Measurements from ENCODE around the gene DPYSL4. TPM values are rescaled to one million over a fixed set of nuclear protein-coding genes. Genes with fewer than 3 reads are reported as not detected.

DPYSL4 gene
- total and polyA plus RNA-seq, 9 donors, result 1.3 to 7.1 (median 4.7) TPM

- H3K36me3 ChIP-seq (ENCODE audit: control insufficient read depth, insufficient read depth, low read length), result no peaks in the 10 kb centered on the region
- H3K27me3 ChIP-seq (ENCODE audit: control insufficient read depth, insufficient read depth, low read length), result no peaks in the 10 kb centered on the region
- DNase-seq, result peak; percentile 81
- H3K4me3 ChIP-seq (ENCODE audit: low read length), result no peak overlapping the region
- no peaks in the 10 kb centered on the region for H3K9me3 ChIP-seq (replicated peaks; ENCODE audit: control insufficient read depth, low read depth, low read length)
- peaks cover 12% of the 10 kb centered on the region for H3K4me1 ChIP-seq (ENCODE audit: control insufficient read depth, insufficient read depth, low read length)
- no peak overlapping the region for H3K27ac ChIP-seq (ENCODE audit: low read length)
- WGBS (ENCODE audit: insufficient coverage), result 26% methylated on average over 15 of the region's 16 CpGs
Observed at GRCh38 chr10:132223156-132223590, 36.4 kb downstream of the DPYSL4 start.

DNA sequence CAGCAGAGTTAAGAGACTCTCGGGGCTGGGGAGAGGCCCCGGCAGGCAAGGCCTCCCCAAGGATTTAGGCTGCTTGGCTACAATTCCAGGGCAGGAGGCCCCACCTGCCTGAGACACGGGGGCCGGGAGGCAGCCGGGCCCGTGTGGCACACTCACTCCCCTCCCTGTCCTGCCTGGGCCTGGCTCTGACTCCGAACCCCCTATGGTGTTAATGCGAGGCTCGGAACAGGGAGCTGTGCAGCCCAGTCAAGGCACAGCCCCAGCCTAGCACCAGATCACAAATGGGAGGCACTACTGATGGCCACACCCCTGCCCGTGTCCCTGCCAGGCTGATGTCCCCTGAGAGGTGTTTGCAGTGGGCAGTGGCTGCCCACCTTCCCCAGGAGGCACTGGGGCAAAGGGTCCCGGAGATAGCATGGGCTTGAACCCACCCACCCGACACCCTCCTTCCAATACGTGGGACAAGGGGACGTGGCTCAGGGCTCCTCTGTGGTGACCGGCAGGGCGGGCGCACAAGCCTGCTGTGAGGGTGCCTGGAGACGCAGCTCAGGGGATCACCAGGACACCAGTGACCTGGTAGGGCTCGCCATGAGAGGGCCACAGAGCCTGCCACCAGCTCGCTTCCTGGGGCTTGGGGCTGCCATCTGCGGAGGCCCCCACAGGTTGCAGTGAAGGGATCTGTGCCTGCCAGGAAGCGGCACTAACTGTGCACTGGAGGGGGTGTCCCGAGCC is 37.0 kb downstream of the DPYSL4 start:
- Histone ChIP-seq H3K27me3 (ENCODE audit: control insufficient read depth, insufficient read depth, low read length) (no peaks in the 10 kb centered on the region), H3K36me3 (ENCODE audit: control insufficient read depth, insufficient read depth, low read length) (no peaks in the 10 kb centered on the region), H3K4me3 (ENCODE audit: low read length) (no peak overlapping the region), H3K27ac (ENCODE audit: low read length) (no peak overlapping the region), H3K4me1 (ENCODE audit: control insufficient read depth, insufficient read depth, low read length) (peaks cover 12% of the 10 kb centered on the region), H3K9me3 (replicated peaks; ENCODE audit: control insufficient read depth, low read depth, low read length) (no peaks in the 10 kb centered on the region)
- DNase-seq, result no peak
- 80% methylated on average over 23 of the region's 23 CpGs for WGBS (ENCODE audit: insufficient coverage)

DNA sequence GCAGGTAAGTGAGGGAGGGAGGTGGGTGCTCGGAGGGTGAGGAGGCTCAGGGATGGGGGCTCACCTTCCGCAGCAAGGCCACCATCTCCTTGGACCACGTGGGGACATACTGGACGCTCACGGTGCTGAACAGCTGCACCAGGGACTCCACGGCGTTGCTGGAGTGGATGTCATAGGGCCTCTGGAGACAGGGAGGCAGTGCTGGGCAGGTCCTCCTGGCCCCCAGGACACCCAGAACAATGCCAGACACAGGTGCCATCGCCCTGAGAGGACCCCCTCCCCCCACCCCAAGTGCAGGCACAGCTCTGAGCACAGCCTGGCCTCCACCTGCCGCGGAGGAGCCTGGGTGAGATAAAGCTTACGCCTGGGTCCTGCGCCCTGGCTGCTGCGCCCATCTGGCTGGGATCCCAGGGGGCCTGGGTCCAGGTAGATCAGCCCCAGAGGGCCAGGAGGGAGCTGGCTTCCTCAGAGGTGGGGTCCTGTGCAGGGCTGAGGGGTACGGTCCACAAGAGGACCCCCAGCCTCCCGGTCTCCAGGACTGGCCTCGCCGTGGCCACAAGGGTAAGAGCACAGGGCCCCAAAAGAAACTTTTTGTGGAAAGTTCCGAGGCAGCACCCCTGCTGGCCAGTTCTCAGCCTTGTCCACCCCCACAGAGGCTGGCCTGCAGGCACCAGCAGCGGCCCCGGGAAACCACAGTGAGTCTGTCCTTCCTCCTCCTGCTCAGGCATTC is 37.8 kb downstream of the DPYSL4 start:
- no peak for DNase-seq
- Histone ChIP-seq H3K27ac (ENCODE audit: low read length) (no peak overlapping the region), H3K9me3 (replicated peaks; ENCODE audit: control insufficient read depth, low read depth, low read length) (no peaks in the 10 kb centered on the region), H3K27me3 (ENCODE audit: control insufficient read depth, insufficient read depth, low read length) (no peaks in the 10 kb centered on the region), H3K36me3 (ENCODE audit: control insufficient read depth, insufficient read depth, low read length) (no peaks in the 10 kb centered on the region), H3K4me3 (ENCODE audit: low read length) (no peak overlapping the region), H3K4me1 (ENCODE audit: control insufficient read depth, insufficient read depth, low read length) (peaks cover 13% of the 10 kb centered on the region)
- WGBS (ENCODE audit: insufficient coverage), result 76% methylated on average over 19 of the region's 20 CpGs

- DNase-seq, result no peak
- H3K4me3 ChIP-seq (ENCODE audit: low read length), result no peak overlapping the region
- H3K9me3 ChIP-seq (replicated peaks; ENCODE audit: control insufficient read depth, low read depth, low read length), result no peaks in the 10 kb centered on the region
- no peak overlapping the region for H3K27ac ChIP-seq (ENCODE audit: low read length)
- 85% methylated on average over 18 of the region's 25 CpGs for WGBS (ENCODE audit: insufficient coverage)
- H3K36me3 ChIP-seq (ENCODE audit: control insufficient read depth, insufficient read depth, low read length), result no peaks in the 10 kb centered on the region
- H3K27me3 ChIP-seq (ENCODE audit: control insufficient read depth, insufficient read depth, low read length), result no peaks in the 10 kb centered on the region
- H3K4me1 ChIP-seq (ENCODE audit: control insufficient read depth, insufficient read depth, low read length), result peaks cover 19% of the 10 kb centered on the region
Observed at GRCh38 chr10:132225073-132225848, 38.5 kb downstream of the DPYSL4 start.

GRCh38 chr10:132225849-132226205 is 39.1 kb downstream of the DPYSL4 start:
- DNase-seq, result no peak
- H3K4me3 ChIP-seq (ENCODE audit: low read length), result no peak overlapping the region
- WGBS (ENCODE audit: insufficient coverage), result 57% methylated on average over 8 of the region's 8 CpGs
- peaks cover 25% of the 10 kb centered on the region for H3K4me1 ChIP-seq (ENCODE audit: control insufficient read depth, insufficient read depth, low read length)
- no peaks in the 10 kb centered on the region for H3K9me3 ChIP-seq (replicated peaks; ENCODE audit: control insufficient read depth, low read depth, low read length)
- H3K27me3 ChIP-seq (ENCODE audit: control insufficient read depth, insufficient read depth, low read length), result no peaks in the 10 kb centered on the region
- no peak overlapping the region for H3K27ac ChIP-seq (ENCODE audit: low read length)
- no peaks in the 10 kb centered on the region for H3K36me3 ChIP-seq (ENCODE audit: control insufficient read depth, insufficient read depth, low read length)

- Histone ChIP-seq H3K27ac (ENCODE audit: low read length) (no peak overlapping the region), H3K4me3 (ENCODE audit: low read length) (no peak overlapping the region), H3K36me3 (ENCODE audit: control insufficient read depth, insufficient read depth, low read length) (no peaks in the 10 kb centered on the region), H3K27me3 (ENCODE audit: control insufficient read depth, insufficient read depth, low read length) (no peaks in the 10 kb centered on the region), H3K9me3 (replicated peaks; ENCODE audit: control insufficient read depth, low read depth, low read length) (no peaks in the 10 kb centered on the region), H3K4me1 (ENCODE audit: control insufficient read depth, insufficient read depth, low read length) (peaks cover 35% of the 10 kb centered on the region)
- DNase-seq, result no peak
- WGBS (ENCODE audit: insufficient coverage), result 90% methylated on average over 27 of the region's 27 CpGs
Observed at GRCh38 chr10:132226586-132227405, 40.0 kb downstream of the DPYSL4 start.

DNA sequence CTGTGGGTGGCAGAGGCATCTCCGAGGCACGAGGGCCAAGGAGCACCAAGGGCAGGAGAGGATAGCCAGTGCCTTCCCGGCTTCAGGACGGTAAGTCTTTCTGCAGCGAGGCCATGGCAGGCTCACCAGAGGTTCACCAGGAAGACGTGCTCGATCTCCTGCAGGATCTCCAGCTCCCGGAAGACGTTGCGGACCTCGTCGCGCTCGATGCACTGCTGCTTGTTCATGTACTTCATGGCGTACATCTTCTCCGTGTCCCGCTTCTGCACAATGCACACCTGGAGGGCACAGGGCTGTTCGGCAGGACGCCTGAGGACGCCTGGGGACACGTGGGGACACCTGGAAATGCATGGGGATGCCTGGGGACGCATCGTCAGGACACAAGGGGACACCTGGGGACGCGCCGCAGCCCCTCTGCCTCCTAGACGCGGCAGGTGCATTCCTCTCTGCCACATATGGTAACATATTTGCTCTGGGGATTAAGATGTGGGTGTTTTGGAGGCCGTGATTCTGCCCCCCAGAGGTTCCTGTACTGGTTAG is 41.2 kb downstream of the DPYSL4 start:
- peaks cover 44% of the 10 kb centered on the region for H3K4me1 ChIP-seq (ENCODE audit: control insufficient read depth, insufficient read depth, low read length)
- WGBS (ENCODE audit: insufficient coverage), result 88% methylated on average over 26 of the region's 29 CpGs

GRCh38 chr10:132228616-132229015 is 41.9 kb downstream of the DPYSL4 start:
- Histone ChIP-seq H3K4me1 (ENCODE audit: control insufficient read depth, insufficient read depth, low read length) (peaks cover 44% of the 10 kb centered on the region), H3K9me3 (replicated peaks; ENCODE audit: control insufficient read depth, low read depth, low read length) (no peaks in the 10 kb centered on the region), H3K4me3 (ENCODE audit: low read length) (no peak overlapping the region), H3K27ac (ENCODE audit: low read length) (no peak overlapping the region), H3K27me3 (ENCODE audit: control insufficient read depth, insufficient read depth, low read length) (no peaks in the 10 kb centered on the region), H3K36me3 (ENCODE audit: control insufficient read depth, insufficient read depth, low read length) (no peaks in the 10 kb centered on the region)
- no peak for DNase-seq
- WGBS (ENCODE audit: insufficient coverage), result 85% methylated on average over 11 of the region's 14 CpGs

More for the DNA sequence above, 41.2 kb downstream of the DPYSL4 start:
- no peak overlapping the region for H3K4me3 ChIP-seq (ENCODE audit: low read length)
- H3K27me3 ChIP-seq (ENCODE audit: control insufficient read depth, insufficient read depth, low read length), result no peaks in the 10 kb centered on the region
- DNase-seq, result no peak
- H3K27ac ChIP-seq (ENCODE audit: low read length), result no peak overlapping the region
- H3K9me3 ChIP-seq (replicated peaks; ENCODE audit: control insufficient read depth, low read depth, low read length), result no peaks in the 10 kb centered on the region
- H3K36me3 ChIP-seq (ENCODE audit: control insufficient read depth, insufficient read depth, low read length), result no peaks in the 10 kb centered on the region

DNA sequence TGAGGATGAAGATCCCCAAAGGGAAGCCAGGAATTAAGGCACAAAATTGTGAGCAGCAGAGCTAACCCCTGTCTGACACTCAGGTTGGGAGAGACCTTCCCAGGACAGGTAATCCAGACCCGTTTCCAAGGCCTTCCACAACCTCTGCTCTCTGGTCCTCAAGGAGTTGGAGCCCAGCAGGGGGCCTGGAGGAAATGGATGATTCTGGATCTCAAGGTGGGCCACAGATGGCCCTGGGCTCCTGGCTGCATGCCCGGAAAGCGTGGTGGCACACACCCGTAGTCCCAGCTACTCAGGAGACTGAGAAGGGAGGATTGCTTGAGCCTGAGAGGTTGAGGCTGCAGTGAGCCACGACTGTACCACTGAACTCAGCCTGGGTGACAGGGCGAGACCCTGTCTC is 42.3 kb downstream of the DPYSL4 start:
- no peaks in the 10 kb centered on the region for H3K9me3 ChIP-seq (replicated peaks; ENCODE audit: control insufficient read depth, low read depth, low read length)
- H3K27me3 ChIP-seq (ENCODE audit: control insufficient read depth, insufficient read depth, low read length), result no peaks in the 10 kb centered on the region
- no peak overlapping the region for H3K4me3 ChIP-seq (ENCODE audit: low read length)
- DNase-seq, result no peak
- peaks cover 48% of the 10 kb centered on the region for H3K4me1 ChIP-seq (ENCODE audit: control insufficient read depth, insufficient read depth, low read length)
- H3K36me3 ChIP-seq (ENCODE audit: control insufficient read depth, insufficient read depth, low read length), result no peaks in the 10 kb centered on the region
- no peak overlapping the region for H3K27ac ChIP-seq (ENCODE audit: low read length)
- WGBS (ENCODE audit: insufficient coverage), result 63% methylated on average over 4 of the region's 6 CpGs
